Measurements from ENCODE around the gene PDF.

PDF gene

DNA sequence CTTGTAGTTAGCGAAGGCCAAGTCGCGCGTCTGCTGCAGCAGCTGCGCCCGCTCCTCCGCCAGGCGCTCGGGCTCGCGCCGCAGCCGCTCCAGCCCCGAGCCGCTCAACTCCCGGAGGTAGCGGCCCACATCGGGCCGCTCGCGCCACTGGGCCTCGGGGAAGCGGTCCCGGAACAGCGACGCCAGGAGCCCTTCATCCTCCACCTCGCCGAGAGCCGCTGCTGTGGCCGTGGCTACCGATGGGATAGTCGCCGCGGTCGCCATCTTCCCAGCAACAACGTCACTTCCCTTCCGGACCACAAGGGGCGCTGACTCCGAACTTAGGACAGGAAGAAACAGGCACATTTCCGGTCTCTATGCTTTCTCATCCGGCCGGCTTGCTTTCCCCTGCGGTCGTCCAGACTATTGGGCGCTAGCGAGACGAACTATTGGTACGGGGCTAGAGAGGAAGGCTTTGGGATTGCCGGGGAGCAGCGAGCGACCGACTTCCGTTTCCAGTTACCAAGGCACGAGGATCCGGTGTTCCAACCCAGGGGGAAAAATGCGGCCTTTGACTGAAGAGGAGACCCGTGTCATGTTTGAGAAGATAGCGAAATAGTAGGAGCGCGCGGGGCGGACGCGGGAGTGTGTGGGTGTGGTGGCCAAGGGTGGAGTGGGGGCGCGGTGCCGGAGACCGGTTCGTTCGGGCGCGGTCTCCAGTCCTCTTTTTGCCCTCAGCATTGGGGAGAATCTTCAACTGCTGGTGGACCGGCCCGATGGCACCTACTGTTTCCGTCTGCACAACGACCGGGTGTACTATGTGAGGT lies 9.1 kb upstream of the PDF start, which contains the start of the genes COG8 and NIP7:
COG8 (minus strand) TSS at position 276 of the 806 bp plus-strand sequence; CDS start at position 264, 12 bp downstream.
NIP7 (plus strand) TSS at position 484 of the 806 bp plus-strand sequence; CDS start at position 542, 58 bp downstream.
- peak; percentile 83 for DNase-seq (ENCODE audit: low read depth)

DNA sequence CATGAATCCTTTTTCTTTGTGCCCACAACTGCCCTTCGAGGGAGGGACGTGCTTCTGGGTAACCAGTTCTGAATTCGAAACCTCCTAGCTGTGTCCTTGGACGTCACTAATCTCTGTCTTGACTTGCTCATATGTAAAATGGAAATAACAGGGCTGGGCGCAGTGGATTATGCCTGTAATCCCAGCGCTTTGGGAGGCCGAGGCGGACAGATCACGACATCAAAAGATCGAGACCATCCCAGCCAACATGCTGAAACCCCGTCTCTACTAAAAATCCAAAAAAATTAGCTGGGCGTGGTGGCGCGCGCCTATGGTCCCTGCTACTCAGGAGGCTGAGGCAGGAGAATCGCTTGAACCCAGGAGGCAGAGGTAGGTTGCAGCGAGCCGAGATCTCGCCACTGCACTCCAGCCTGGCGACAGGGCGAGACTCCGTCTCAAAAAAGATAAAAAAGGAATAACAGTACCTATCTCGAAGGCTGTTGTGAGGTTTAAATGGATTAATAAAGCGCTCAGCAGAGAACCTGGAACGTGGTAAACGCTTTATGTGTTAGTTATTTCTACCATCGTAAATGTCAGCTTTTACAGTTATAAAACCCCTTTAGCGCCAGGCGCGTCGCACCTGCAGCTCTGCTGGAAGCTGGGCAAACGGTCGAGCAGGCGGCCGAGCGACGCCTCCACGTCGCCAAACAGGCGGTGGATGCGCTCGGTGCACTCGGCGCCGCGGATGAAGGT lies 8.3 kb upstream of the PDF start:
- DNase-seq (ENCODE audit: low read depth), result no peak

DNA sequence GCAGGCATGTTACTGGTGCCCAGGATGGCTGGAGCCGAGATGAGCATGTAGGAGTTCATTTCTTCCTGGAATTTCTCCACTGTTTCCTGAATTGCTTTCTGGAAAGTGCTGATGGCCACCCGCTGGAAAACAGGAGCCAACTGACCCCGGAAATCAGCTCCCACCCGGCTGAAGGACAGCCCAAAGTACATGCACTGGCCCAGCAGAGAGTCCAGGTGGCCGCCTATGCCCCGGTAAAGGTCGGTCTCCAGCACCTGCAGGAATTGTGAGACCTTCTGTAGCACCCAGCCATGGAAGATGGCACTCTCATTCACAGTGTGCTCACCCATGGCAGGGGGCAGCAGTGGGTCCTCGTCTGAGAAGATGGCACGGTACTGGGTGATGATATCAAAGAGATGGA lies 4.3 kb upstream of the PDF start:
- no peak for DNase-seq (ENCODE audit: low read depth)

DNA sequence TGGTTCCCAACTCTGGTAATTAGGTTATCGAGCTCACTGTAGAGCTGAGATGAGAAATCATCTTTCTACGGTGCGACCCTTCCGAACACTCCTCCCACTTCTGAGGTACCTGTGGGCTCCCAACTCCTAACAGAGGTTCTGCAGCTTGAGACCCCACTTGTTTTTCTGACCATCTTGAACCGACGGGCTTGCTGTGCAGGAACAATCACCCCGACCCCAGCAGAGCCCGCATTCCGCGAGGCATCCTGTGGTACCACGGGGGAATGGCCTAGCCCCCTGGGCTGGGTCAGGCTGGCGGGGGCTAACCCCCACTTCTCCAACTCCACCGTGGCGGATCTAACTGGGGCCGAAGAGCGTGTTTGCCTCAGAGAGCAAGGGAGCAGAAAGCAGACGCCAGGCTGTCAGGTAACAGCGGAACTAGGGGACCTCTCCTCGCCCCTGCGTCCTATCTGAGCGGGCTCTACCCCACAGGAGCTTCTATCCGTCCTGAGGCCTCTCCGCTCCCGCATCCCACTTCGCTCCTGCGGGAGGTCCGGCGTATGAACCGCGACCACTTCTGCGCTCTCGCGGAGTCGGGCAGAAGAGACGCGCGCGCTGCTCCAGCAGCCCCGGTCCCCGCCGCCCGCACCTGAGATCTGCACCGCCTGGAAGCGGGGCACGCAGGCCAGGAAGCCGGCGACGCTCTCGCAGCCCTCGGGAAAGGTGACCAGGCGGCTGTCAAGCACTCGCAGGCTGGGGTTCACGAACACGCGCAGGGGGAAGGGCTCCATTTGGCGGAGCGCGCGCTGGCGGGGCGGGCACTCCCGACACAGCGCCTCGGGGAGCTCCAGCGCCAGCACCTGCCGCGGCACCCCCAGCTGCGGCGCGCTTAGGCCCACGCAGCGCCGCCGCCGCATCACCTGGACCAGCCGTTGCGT lies 761 bp downstream of the PDF start:
- DNase-seq (ENCODE audit: low read depth), result peak; percentile 35

DNA sequence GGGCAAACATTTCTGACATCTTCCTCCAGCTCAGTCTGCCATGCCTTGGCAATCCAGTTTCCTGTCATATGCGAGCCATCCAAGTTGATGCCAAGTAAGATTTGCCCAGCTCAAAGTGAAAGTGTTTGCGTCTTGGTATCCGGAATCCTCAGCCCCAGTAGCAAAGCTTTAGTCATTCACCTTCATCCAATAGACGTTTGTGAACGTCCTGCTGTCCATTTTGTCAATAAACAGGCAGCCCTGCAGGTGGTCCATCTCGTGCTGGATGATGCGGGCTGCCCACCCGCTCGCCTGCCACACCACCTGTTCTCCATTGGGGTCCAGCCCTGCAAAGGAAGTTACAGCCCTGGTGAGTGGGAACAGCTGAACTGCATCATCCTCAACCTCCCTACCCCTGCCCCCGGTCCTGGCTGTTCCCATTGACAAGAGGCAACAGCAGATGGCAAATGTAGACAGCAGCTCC lies 1.5 kb downstream of the PDF start:
- DNase-seq (ENCODE audit: low read depth), result no peak

DNA sequence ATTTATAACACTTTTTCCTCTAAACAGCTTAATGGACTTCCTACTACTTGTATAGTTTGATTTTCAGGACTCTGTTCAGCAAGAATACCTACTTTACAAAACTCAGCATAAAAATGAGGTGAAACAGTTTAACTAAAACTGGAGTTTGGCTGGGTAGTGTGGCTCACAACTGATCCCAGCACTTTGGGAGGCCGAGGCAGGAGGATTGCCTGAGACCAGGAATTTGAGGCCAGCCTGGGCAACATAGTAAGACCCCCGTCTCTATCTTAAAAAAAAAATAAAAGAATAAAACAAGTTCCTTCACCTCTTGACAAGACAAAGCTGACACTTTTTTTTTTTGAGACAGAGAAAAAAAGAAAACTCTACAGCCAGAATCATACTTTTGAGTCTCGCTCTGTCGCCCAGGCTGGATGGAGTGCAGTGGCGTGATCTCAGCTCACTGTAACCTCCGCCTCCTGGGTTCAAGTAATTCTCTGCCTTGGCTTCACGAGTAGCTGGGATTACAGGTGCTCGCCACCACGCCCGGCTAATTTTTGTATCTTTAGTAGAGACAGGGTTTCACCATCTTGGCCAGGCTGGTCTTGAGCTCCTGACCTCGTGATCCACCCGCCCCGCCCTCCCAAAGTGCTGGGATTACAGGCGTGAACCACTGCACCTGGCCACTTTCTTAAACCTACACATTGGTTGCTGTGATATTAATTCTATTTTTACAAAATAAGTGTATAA lies 2.6 kb downstream of the PDF start:
- DNase-seq (ENCODE audit: low read depth), result no peak

DNA sequence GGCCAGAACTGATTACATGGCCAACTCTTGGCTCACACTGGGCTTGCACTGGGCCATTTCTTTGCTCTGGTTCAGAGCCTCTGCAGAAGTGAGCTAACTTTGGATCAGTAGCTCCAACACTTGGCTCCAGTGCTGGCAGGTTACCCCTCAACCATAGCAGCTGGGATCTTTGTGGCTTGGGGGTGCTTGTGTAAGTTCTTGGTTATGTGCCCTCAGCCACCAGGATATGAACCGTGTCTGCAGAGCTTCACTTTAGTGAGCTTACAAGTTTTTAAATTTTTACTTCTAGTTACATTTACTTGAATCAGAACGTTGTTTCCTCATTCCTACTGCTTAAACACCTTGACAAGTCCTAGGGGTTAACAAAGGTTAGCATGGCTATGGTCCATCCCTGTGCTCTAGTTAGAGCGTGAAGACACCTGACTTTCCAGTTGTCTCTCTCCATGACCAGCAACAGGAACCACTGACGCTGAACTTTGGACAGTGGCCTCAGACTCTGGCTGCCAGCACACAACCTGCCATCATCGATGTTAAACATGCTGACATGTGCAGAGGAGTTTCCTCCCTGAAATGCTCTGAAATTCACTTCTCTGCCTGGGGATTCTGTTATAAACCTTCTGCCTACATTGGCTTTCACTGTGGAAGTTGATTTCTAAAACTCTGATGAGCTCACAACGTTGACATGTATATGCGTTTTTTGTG lies 4.1 kb downstream of the PDF start:
- DNase-seq (ENCODE audit: low read depth), result no peak

DNA sequence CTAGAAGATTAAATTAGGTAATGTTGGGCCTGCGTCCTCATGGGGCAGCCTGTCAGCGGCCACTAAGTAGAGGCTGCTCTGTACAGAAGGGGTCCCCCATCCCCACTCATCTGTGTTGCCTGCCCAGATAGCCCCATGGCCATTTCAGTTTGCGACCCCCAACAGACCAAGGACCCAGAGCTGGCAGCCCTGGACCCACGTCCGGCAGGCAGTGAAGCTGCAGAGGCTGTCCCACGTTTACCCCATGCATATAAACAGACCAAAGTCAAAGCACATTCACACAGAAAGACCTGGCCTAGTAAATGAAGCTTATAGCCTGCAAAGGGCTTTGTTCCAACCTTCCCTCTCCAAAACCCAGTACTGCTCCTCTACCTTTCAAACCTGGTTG lies 4.6 kb downstream of the PDF start:
- no peak for DNase-seq (ENCODE audit: low read depth)

DNA sequence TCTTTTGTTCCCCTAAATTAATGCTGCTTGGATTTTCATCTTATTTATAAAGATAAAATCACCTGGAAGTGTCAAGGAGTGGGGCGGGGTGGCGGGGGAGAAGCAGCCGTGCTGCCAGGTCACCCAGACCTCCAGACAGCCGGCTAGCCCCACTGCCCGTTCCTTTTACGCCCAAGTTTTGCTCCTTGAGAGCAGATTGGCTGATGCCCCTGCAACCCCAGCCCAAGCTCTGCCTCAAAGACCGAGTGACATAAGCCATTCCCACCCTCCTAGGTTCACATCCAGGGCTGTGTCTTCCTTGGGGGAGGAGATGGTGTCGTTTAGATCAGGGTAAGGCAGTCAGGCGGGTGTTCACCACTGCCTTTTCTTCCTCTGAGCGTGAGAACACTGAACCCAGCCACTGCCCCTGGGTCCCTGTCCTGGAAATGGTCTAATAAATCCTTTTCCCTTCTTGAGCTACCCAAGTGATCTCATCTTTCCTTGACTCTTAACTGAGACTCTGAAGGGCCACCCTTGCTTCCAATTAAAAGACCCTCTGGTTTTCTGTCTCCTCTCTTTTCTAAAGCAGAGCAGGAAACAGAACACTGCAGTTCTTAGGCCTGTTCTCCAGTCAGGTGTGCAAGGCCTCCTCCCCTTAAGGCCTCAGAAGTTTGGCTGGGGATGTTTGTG lies 5.7 kb downstream of the PDF start:
- DNase-seq (ENCODE audit: low read depth), result no peak

DNA sequence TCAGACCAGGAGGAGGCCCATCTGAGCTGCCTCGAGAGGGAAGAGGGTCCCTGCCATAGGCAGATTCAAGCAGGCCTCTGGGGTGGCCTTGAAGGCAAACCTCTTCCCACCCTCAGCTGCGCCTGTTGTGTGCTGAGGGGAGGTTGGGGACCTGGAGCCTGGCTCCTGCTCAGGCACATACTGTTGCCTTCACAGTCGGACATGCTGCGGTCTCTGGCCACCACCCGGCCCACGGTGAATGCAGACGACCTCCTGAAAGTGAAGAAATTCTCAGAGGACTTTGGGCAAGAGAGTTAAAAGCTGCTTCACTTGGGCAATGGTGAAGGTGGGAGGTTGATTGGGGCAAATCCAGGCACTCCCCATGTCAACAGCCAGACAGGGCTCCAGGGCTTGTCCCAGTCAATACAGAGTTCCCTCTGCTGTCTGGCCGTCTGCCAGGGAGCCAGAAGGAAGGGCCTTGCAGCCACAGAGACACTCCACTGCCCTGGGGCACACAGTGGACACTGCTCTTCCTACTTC lies 6.3 kb downstream of the PDF start:
- DNase-seq (ENCODE audit: low read depth), result no peak

DNA sequence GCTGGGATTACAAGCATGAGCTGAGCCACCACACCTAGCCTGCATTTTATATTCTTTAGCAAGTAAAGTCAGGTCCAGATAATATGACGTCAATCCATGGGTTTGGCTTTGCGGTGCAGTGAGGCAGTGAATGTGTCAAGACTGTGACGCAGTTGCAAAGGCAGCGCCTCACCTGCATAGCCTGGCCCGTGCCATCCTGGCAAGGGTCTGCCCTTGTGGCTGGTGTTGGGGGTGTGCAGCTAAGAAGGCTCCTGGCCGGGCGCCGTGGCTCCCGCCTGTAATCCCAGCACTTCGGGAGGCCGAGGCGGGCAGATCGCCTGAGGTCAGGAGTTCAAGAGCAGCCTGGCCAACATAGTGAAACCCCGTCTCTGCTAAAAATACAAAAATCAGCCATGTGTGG lies 7.0 kb downstream of the PDF start:
- no peak for DNase-seq (ENCODE audit: low read depth)

DNA sequence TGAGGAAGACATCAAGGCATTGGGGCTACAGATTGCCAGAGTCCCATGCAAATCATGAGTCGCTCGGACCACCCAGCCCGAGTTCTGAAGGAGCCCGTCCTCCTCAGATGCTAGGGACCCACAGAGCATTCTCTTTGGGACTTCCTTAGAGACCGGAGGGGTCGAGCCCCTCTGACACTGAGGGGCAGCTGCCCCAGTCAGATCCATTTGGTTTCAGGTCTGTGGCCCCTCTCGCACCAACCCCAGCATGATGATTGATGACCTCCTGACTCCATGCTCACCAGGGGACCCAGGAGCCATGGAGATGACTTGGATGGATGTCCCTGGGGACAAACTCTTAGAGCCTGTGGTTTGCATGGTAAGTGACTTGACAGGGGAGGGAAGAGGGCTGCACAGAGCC lies 8.0 kb downstream of the PDF start:
- DNase-seq (ENCODE audit: low read depth), result no peak

DNA sequence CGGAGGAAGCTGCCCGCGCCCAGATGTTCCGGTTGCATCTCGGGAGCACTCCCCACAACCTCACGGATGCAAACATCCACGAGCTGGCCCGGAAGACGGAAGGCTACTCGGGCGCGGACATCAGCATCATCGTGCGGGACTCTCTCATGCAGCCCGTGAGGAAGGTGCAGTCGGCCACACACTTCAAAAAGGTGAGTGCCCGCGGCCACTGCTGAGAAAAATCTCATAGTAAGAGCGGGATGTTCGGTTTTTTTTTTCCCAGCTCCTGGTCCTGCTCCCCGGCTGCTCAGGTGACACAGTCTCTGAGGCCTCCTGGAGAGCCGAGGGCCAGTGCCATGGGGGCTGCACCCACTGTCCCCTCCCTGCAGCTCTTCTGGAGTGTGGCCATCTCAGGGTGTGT lies 9.3 kb downstream of the PDF start:
- DNase-seq (ENCODE audit: low read depth), result no peak

DNA sequence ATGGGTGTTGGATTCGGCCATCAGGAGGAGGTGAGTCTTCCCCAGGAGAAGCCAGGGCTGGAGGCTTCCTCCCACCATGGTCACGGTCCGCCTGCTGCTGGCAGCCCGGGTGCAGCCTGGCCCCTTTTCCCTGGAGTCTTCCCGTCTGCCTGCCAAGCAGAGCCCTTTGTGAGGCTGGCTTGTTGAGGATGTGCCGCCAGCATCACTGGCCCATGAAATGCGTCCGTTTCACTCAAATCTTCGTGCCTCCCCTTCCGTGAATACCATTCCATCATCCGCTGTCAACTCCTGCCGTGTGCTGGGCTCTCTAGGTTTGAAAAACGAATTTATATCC lies 9.7 kb downstream of the PDF start:
- DNase-seq (ENCODE audit: low read depth), result no peak

DNA sequence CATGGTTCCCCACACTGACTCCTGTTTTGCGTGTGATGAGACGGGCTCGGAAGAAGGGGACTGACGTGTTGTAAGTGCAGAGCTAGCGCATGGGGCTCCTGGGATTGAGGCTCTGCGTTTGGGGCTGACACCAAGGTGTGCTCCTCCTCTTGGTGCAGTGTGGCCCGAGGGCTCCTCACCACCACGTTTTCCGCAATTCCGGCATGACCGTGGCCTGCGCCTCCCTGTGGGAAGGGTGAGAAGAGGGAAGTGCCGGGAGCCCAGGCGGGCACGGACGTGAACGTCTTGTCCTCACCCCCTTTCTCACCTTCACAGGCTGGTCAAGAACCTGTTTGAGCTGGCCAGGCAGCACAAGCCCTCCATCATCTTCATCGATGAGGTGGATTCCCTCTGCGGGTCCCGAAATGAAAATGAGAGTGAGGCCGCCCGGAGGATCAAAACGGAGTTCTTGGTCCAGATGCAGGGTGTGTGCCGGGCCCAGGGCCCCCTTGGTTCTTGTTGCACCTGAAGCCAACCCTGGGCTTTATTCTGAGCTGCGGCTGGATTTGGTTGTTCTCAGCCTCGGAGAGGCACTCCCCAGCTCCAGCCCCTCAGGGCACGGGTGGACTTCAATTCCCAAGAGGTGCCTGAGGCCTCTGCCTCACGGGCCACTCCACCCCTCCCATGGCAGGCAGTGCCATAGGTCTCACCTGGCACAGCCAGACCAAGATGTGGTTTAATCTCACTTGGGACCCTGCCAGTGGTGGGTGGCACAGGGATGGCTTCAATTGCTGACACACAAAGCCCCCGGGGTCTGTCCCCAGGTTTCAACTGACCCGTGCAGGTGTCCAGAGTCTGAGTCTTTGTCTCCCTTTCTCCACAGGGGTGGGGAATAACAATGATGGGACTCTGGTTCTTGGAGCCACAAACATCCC lies 10.3 kb downstream of the PDF start:
- no peak for DNase-seq (ENCODE audit: low read depth)

DNA sequence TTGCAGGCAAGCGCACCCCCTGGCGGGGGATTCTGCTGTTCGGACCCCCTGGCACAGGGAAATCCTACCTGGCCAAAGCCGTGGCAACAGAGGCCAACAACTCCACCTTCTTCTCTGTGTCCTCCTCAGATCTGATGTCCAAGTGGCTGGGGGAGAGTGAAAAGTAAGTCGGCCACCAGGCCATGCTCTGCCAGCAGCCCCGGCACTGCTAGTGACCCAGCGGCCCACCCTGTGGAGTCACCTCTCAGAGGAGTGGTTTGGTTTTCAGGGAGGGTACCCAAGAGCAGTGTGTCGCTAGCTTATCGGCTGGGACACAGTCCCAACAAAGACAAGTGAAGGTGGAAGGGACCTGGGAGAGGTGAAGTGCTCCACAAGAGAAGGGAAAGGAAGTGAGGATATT lies 11.0 kb downstream of the PDF start:
- DNase-seq (ENCODE audit: low read depth), result no peak

DNA sequence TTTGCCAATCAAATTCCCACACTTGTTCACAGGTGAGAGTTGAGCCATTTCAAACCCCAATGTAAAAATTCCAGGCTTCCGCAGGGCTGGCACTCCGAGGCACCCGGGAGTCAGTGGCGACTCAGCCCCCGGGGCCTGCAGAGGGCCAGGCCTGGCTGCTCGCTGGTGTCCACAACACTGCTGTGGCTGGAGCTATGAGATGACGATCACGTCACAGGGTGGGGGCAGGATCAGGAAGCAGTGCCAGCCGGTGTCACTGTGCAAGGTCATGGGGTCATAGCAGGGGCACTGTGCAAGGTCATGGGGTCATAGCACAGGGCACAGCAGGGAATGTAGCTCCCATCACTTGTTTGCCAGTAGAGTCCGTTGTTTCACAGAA lies 11.5 kb downstream of the PDF start:
- no peak for DNase-seq (ENCODE audit: low read depth)

DNA sequence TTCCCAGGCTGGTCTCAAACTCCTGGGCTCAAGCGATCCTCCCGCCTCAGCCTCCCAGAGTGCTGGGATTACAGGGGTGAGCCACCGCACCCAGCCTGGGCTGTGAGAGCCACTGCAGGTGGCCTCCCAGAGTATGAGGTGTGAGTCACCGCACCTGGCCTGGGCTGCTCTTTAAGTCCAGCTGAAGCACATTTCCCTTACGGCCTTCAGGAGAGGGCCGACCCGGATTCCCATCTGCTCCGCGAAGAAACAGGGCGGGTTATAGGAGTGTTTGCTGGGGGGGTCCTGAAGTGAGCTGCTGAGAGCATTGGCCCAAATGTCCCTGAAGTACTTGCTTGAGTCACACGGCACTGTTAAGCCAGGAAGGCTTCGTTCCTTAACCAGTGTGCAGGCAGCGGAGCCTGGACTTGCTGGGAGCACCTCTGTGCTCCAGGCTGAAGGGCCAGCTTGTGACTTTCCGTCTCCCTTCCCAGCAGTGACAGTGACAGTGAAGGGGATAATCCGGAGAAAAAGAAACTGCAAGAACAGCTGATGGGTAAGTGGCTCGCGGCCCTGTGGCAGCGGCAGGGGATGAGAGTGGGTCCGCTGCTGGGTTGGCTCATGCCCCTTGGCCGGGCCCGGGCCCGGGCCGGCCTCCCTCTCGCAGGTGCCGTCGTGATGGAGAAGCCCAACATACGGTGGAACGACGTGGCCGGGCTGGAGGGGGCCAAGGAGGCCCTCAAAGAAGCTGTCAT lies 12.0 kb downstream of the PDF start:
- no peak for DNase-seq (ENCODE audit: low read depth)
